Erythroblast (primary cell): ENCODE data around the gene KLHL15.

ENCODE experiments used
- GATA1 ChIP-seq: IDR thresholded peaks from 2 replicates; pipeline ENCODE4 v1.6.1; 2011; ENCODE audit warnings: low read depth, mild to moderate bottlenecking, control low read depth, low read length, moderate library complexity
- POLR2A ChIP-seq: IDR thresholded peaks from 2 replicates; pipeline ENCODE4 v1.6.1; 2011; ENCODE audit warnings: mild to moderate bottlenecking, low read length

- TF ChIP-seq POLR2A (no peak), GATA1 (no peak)
Observed at GRCh38 chrX:23989689-23990088, 37.3 kb downstream of the KLHL15 start.
